GM18502 (cell line): ENCODE data around the gene ZNF746.

Experiments
- ATAC-seq: cut with Tn5 transposase; IDR thresholded peaks from one replicate; pipeline ENCODE4 v1.9.1; 2021; ENCODE audit warnings: mild to moderate bottlenecking; ENCODE audit not compliant: unreplicated experiment, poor library complexity

Gene ZNF746

GRCh38 chr7:149493366-149493765 is 4.2 kb downstream of the ZNF746 start:
- no peak for ATAC-seq

GRCh38 chr7:149490083-149490760 is 7.4 kb downstream of the ZNF746 start:
- no peak for ATAC-seq

GRCh38 chr7:149489391-149490024 is 8.1 kb downstream of the ZNF746 start:
- no peak for ATAC-seq

- ATAC-seq, result no peak
Measured at GRCh38 chr7:149479568-149479967, 18.0 kb downstream of the ZNF746 start.

GRCh38 chr7:149478754-149479153 is 18.9 kb downstream of the ZNF746 start:
- no peak for ATAC-seq

- no peak for ATAC-seq
Measured at GRCh38 chr7:149477494-149478443, 19.8 kb downstream of the ZNF746 start.

- ATAC-seq, result no peak
Measured at GRCh38 chr7:149476791-149477190, 20.8 kb downstream of the ZNF746 start.

- ATAC-seq, result no peak
Measured at GRCh38 chr7:149475121-149476045, 22.2 kb downstream of the ZNF746 start.

GRCh38 chr7:149474309-149475120 is 23.1 kb downstream of the ZNF746 start:
- no peak for ATAC-seq

GRCh38 chr7:149473251-149473650 is 24.4 kb downstream of the ZNF746 start:
- no peak for ATAC-seq

- ATAC-seq, result no peak
Measured at GRCh38 chr7:149471289-149471953, 26.2 kb downstream of the ZNF746 start.

GRCh38 chr7:149469806-149470205 is 27.8 kb downstream of the ZNF746 start:
- ATAC-seq, result no peak

- no peak for ATAC-seq
Measured at GRCh38 chr7:149468208-149468607, 29.4 kb downstream of the ZNF746 start.

- ATAC-seq, result no peak
Measured at GRCh38 chr7:149467321-149467859, 30.2 kb downstream of the ZNF746 start.

- no peak for ATAC-seq
Measured at GRCh38 chr7:149466364-149466763, 31.2 kb downstream of the ZNF746 start.

- ATAC-seq, result no peak
Measured at GRCh38 chr7:149463500-149464161, 34.0 kb downstream of the ZNF746 start.

- no peak for ATAC-seq
Measured at GRCh38 chr7:149462101-149462520, 35.5 kb downstream of the ZNF746 start.
